ENCODE results near the gene TIMELESS. TPM values are rescaled to one million over a fixed set of nuclear protein-coding genes. Genes with fewer than 3 reads are reported as not detected.

TIMELESS gene
- total and polyA plus RNA-seq, 9 of the 15 experiments (the other 6 are each of a cell fraction or from before 2014, with no cell fraction given): 11.9 to 59.2 (median 35.8) TPM

GRCh38 chr12:56437430-56438176 lies 11.6 kb downstream of the TIMELESS start (continued):
- TF ChIP-seq CEBPG (CRISPR knock-in tag; IDR thresholded peaks at IDR 0.05) (peak; percentile 63), CEBPG (tag; conservative IDR thresholded peaks at IDR 0.05 in 1 of 2, IDR thresholded peaks at IDR 0.05 in 1 of 2) (no peak), ZNF740 (CRISPR knock-in tag; IDR thresholded peaks at IDR 0.05) (no peak), ZNF740 (tag; IDR thresholded peaks at IDR 0.05) (no peak), EHMT2 (IDR thresholded peaks at IDR 0.05) (peak; percentile 70; the same call in 1 of the 2 replicates), RBM39 (optimal IDR thresholded peaks at IDR 0.05; ENCODE audit: low read depth, low read length) (no peak), IFI16 (CRISPR knock-in tag; IDR thresholded peaks at IDR 0.05) (no peak), ZNF165 (CRISPR knock-in tag; IDR thresholded peaks at IDR 0.05; ENCODE audit: borderline replicate concordance) (no peak), E2F4 (CRISPR knock-in tag; IDR thresholded peaks at IDR 0.05; ENCODE audit: low read depth) (no peak), ZBED1 (IDR thresholded peaks at IDR 0.05) (no peak), DMBX1 (CRISPR knock-in tag; IDR thresholded peaks at IDR 0.05; ENCODE audit: borderline replicate concordance) (no peak), EGR1 (conservative IDR thresholded peaks at IDR 0.05) (no peak), TRIM24 (IDR thresholded peaks at IDR 0.05) (peak; percentile 65 to 68; a peak in 3 of 4 replicates), STAT5B (CRISPR knock-in tag; IDR thresholded peaks at IDR 0.05) (no peak), ZNF134 (CRISPR knock-in tag; conservative IDR thresholded peaks at IDR 0.05) (no peak), DEAF1 (CRISPR knock-in tag; IDR thresholded peaks at IDR 0.05) (no peak), ZNF316 (IDR thresholded peaks at IDR 0.05) (0 out of 2 replicates have a peak, but pooled peaks have one; percentile 5), PCBP1 (IDR thresholded peaks at IDR 0.05; ENCODE audit: low read depth, low read length, poor library complexity, severe bottlenecking) (no peak), MCM3 (IDR thresholded peaks at IDR 0.05) (no peak), KLF13 (tag; IDR thresholded peaks at IDR 0.05; ENCODE audit: borderline replicate concordance, low read depth) (no peak), SMAD4 (CRISPR knock-in tag; conservative IDR thresholded peaks at IDR 0.05) (peak; percentile 38), EZH2 (IDR thresholded peaks at IDR 0.05; ENCODE audit: borderline replicate concordance, low read depth, low read length) (no peak), FOXK1 (CRISPR knock-in tag; IDR thresholded peaks at IDR 0.05; ENCODE audit: borderline replicate concordance) (no peak), GTF2E2 (tag; IDR thresholded peaks at IDR 0.05) (no peak), KLF10 (CRISPR knock-in tag; IDR thresholded peaks at IDR 0.05) (no peak), SRSF1 (IDR thresholded peaks at IDR 0.05; ENCODE audit: low read depth, low read length) (no peak), ZNF124 (CRISPR knock-in tag; IDR thresholded peaks at IDR 0.05) (no peak), ZNF23 (CRISPR knock-in tag; IDR thresholded peaks at IDR 0.05) (no peak), DNMT1 (IDR thresholded peaks at IDR 0.05) (no peak), ZNF239 (CRISPR knock-in tag; IDR thresholded peaks at IDR 0.05) (no peak)
